Ishikawa (cell line): ENCODE measurements around the gene MEOX2.

Source experiments
- CEBPB ChIP-seq: IDR thresholded peaks from 2 replicates; pipeline ENCODE4 v1.6.1; 2012
- EGR1 ChIP-seq: IDR thresholded peaks from 2 replicates; pipeline ENCODE4 v1.6.1; 2012
- EP300 ChIP-seq: IDR thresholded peaks from 2 replicates; pipeline ENCODE4 v1.6.1; 2012; ENCODE audit warnings: borderline replicate concordance
- RAD21 ChIP-seq: IDR thresholded peaks from 2 replicates; pipeline ENCODE4 v1.6.1; 2012; ENCODE audit warnings: low read depth
- TF ChIP-seq, protein P1 (sequence below): IDR thresholded peaks from 2 replicates; pipeline ENCODE4 v1.6.1; 2012; ENCODE audit warnings: low read depth, mild to moderate bottlenecking
- TF ChIP-seq, protein P2 (sequence below): IDR thresholded peaks from 2 replicates; pipeline ENCODE4 v1.6.1; 2012
- TF ChIP-seq, protein P3 (sequence below): IDR thresholded peaks from 2 replicates; pipeline ENCODE4 v1.6.1; 2012

DNA sequence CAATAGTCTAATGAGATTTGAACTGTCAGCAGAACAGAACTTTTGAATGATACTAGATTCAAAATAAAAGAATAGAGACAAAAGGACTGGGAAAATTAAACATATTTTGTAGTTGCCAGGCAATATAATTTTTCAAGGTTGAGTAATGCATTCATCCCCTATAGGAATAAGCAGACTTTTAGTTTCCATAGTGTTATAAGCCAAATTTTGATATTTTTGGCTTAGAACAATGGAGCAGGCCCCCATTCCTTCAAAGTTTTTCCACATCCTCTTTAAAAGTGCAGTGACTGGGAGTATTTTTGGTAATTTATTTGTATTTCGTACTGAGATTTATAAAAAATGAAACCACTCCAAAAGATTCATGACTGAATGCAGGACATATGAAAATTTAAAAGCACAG is 24.0 kb downstream of the MEOX2 start:
- no peak for TF ChIP-seq EGR1
- TF ChIP-seq, protein P1, sequence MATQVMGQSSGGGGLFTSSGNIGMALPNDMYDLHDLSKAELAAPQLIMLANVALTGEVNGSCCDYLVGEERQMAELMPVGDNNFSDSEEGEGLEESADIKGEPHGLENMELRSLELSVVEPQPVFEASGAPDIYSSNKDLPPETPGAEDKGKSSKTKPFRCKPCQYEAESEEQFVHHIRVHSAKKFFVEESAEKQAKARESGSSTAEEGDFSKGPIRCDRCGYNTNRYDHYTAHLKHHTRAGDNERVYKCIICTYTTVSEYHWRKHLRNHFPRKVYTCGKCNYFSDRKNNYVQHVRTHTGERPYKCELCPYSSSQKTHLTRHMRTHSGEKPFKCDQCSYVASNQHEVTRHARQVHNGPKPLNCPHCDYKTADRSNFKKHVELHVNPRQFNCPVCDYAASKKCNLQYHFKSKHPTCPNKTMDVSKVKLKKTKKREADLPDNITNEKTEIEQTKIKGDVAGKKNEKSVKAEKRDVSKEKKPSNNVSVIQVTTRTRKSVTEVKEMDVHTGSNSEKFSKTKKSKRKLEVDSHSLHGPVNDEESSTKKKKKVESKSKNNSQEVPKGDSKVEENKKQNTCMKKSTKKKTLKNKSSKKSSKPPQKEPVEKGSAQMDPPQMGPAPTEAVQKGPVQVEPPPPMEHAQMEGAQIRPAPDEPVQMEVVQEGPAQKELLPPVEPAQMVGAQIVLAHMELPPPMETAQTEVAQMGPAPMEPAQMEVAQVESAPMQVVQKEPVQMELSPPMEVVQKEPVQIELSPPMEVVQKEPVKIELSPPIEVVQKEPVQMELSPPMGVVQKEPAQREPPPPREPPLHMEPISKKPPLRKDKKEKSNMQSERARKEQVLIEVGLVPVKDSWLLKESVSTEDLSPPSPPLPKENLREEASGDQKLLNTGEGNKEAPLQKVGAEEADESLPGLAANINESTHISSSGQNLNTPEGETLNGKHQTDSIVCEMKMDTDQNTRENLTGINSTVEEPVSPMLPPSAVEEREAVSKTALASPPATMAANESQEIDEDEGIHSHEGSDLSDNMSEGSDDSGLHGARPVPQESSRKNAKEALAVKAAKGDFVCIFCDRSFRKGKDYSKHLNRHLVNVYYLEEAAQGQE: no peak
- no peak for TF ChIP-seq CEBPB
- no peak for TF ChIP-seq EP300
- TF ChIP-seq, protein P2, sequence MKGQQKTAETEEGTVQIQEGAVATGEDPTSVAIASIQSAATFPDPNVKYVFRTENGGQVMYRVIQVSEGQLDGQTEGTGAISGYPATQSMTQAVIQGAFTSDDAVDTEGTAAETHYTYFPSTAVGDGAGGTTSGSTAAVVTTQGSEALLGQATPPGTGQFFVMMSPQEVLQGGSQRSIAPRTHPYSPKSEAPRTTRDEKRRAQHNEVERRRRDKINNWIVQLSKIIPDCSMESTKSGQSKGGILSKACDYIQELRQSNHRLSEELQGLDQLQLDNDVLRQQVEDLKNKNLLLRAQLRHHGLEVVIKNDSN: no peak
- TF ChIP-seq, protein P3, sequence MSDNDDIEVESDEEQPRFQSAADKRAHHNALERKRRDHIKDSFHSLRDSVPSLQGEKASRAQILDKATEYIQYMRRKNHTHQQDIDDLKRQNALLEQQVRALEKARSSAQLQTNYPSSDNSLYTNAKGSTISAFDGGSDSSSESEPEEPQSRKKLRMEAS: no peak
- no peak for TF ChIP-seq RAD21
